Skin epidermis (tissue), 12 donors: ENCODE measurements around the gene PLPP1.

ENCODE experiments used
- H3K27ac ChIP-seq, 21 experiments: fragments of 200-600 bp; sonication (generic) in 11 of 21; one replicate each; pipeline ENCODE4 v1.5.0; 2020; ENCODE audit warnings: mild to moderate bottlenecking in 3 of 21, inconsistent platforms in 2 of 21, moderate library complexity in 2 of 21
- H3K4me3 ChIP-seq, 7 experiments: fragments of 200-600 bp; sonication (generic) in 2 of 7; one replicate each; pipeline ENCODE4 v1.5.0; 2020; ENCODE audit warnings: inconsistent platforms in 2 of 7, mild to moderate bottlenecking in 2 of 7, moderate library complexity in 1 of 7

PLPP1 gene

GRCh38 chr5:55421074-55421529, 113.7 kb downstream of the PLPP1 start:
- H3K4me3 ChIP-seq: no peak overlapping the region
- peak overlapping the region in 1 of 21 experiments; percentile 15 for H3K27ac ChIP-seq

GRCh38 chr5:55418994-55419968, 115.5 kb downstream of the PLPP1 start:
- Histone ChIP-seq H3K4me3 (no peak overlapping the region), H3K27ac (peak overlapping the region in 5 of 21 experiments; percentile 7 to 68 (median 25))

DNA sequence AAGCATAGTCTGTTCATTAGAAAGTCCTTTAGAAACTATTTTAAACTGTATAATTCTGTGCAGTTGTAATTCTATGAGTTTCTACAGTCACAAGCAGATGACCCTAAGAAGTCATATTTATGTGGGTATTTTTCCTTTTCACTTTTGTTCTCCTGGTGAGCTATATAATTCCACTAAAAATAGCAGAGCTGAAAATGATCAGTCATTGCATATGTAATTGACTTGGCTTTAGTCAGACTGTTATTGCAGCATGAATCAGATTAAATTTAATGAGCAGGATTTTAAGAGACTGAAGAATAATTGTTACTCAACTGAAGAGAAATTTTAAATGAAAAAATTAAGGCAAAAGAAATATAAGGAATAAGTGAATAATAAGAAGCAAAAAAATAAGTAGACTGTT, 118.5 kb downstream of the PLPP1 start:
- H3K4me3 ChIP-seq: no peak overlapping the region
- H3K27ac ChIP-seq: no peak overlapping the region

GRCh38 chr5:55415071-55415470, 119.7 kb downstream of the PLPP1 start:
- H3K4me3 ChIP-seq: no peak overlapping the region

GRCh38 chr5:55413644-55414043, 121.1 kb downstream of the PLPP1 start:
- Histone ChIP-seq H3K4me3 (no peak overlapping the region), H3K27ac (no peak overlapping the region)

More at GRCh38 chr5:55415071-55415470, 119.7 kb downstream of the PLPP1 start:
- H3K27ac ChIP-seq: no peak overlapping the region

- no peak overlapping the region for H3K27ac ChIP-seq
Measured at GRCh38 chr5:55411876-55412275, 122.9 kb downstream of the PLPP1 start.

DNA sequence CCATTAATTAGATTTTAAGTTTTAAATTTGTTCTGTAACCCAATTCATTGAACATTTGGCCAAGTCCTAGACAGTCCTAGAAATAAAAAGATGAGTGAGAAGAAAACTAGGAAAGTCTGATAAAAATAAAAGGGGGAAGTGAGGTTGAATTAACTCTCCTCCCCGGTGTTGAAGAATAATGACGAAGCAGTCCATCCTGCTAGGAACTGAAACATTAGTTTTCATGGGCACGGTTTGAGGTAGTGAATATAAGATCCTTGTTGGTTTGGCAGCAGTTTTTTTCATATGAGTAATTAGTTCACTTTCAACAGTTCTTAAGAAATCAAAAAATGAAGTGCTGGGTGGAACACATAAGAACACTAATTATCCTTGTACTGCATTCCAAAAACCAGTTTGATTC, 123.9 kb downstream of the PLPP1 start:
- no peak overlapping the region for H3K27ac ChIP-seq
- no peak overlapping the region for H3K4me3 ChIP-seq

More at GRCh38 chr5:55411876-55412275, 122.9 kb downstream of the PLPP1 start:
- no peak overlapping the region for H3K4me3 ChIP-seq

DNA sequence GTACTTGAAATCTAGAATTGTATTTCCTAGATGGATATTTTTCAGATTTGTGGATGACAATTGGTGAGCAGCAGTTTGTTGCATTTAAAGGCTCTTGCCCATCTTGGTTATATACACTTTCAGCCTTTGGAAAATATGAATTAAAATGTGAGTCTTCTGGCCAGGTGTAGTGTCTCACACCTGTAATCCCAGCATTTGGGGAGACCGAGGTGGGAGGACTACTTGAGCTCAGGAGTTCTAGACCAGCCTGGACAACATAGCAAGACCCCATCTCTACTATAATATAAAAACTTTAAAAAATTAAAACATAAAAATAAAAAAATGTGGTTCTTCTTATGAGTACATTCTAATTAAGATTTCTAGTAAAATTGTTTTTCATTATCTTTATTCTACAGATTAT, 125.0 kb downstream of the PLPP1 start:
- H3K27ac ChIP-seq: no peak overlapping the region
- H3K4me3 ChIP-seq: no peak overlapping the region

DNA sequence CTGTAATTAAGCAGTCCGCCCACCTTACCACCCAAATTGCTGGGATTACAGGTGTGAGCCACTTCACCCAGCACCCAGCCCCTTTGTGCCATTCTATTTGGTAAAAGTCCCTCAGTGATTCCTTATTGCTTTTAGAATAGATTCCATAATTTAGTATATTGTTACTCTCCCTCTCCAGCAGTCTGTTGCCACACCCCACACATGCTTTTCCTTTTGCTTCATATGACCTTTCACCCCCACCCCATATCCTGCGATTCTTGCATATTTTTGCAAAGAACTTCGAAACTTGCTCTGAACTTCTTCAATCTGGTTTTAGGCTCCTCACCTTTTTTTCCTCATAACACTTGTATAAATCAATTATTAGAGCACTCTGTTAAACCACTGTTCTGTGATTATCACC, 126.8 kb downstream of the PLPP1 start:
- Histone ChIP-seq H3K27ac (no peak overlapping the region), H3K4me3 (no peak overlapping the region)

DNA sequence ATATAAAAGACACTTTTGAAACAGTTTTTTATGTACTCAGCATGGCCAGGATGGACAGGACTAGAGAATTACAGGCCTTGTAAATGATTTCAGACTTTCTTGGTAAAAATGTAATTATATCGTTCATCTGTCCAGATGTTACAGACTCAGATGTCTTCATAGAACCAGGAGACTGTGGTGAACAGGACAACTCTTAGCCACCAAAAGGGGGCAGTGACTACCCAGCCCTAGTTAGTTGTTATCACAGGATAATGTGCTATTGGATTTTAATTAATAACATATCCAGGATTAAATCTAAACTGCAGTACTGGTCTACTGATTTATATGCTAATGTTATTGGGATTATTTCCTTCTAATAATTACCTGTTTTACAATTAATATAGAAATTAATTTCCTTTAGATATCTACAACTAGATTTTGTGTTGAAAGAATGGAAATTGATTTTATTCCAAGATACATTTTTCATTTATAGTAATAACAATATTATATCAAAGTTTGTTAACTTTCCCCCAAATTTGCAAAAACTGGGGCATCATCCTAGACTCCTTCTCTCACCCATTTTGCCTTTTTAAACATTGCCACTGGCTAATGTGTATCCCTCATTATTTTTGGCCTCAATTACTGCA, 127.6 kb downstream of the PLPP1 start:
- no peak overlapping the region for H3K4me3 ChIP-seq

DNA sequence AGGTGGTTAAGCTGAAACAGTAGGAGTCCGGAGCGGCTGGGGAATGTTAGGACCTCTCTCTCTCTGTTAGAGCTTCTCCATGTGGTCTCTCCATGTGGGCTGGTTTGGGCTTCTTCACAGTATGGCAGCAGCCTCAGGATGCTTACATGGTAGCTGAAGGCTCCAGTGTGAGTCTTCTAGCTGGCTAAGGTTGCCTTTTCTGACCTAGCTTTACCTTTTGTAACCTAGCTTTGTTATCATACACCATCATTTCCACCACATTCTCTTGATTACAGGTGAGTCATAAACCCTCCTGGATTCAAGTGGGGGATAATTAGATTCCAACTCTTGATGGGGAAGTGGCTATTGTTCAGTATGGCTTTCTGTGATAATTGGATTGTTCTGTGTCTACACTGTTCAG, 128.5 kb downstream of the PLPP1 start:
- Histone ChIP-seq H3K4me3 (no peak overlapping the region), H3K27ac (peak overlapping the region in 1 of 21 experiments; percentile 13)

More for the DNA sequence above, 127.6 kb downstream of the PLPP1 start:
- H3K27ac ChIP-seq: no peak overlapping the region

DNA sequence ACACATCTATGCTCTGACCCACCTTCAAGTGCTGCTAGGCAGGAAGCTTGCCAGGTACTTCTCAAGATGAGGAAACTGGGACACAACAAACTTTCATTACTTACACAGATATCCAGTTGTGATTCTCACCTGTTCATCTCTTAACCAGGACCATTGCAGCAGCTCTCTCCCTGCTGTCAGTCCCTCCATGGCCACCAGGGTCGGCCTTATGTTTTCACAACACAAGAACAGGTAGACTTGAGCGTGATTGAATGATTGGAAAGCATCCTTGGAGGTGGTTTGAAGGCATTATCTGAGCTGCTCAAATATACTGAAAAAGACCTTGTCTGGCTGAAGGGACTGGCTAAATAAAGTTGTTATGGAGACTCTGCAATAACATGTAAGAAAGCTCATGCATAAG, 132.6 kb downstream of the PLPP1 start:
- no peak overlapping the region for H3K27ac ChIP-seq

GRCh38 chr5:55393501-55394175, 141.1 kb downstream of the PLPP1 start:
- Histone ChIP-seq H3K4me3 (no peak overlapping the region), H3K27ac (no peak overlapping the region)

More for the DNA sequence above, 132.6 kb downstream of the PLPP1 start:
- no peak overlapping the region for H3K4me3 ChIP-seq

DNA sequence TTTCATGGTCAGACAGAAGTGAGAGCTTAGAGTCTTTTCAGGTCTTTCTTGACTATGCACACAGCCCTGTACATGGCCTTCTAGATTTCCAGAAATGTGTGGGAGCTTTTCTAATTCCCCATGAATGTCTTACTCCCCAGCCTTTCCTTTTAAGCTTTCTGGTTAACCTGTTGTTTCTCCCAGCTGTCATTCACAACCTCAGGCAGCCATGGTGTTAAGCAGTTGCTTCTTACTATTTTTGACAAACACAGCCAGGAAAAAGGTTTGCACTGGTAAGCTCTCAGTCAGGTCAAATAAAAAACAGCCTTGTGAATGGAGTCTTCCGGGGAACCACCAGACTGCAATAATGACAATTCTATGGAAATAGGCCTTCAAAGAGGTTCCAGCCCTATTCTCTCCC, 142.1 kb downstream of the PLPP1 start:
- no peak overlapping the region for H3K27ac ChIP-seq
- no peak overlapping the region for H3K4me3 ChIP-seq

GRCh38 chr5:55391707-55392106, 143.1 kb downstream of the PLPP1 start:
- Histone ChIP-seq H3K27ac (no peak overlapping the region), H3K4me3 (no peak overlapping the region)

DNA sequence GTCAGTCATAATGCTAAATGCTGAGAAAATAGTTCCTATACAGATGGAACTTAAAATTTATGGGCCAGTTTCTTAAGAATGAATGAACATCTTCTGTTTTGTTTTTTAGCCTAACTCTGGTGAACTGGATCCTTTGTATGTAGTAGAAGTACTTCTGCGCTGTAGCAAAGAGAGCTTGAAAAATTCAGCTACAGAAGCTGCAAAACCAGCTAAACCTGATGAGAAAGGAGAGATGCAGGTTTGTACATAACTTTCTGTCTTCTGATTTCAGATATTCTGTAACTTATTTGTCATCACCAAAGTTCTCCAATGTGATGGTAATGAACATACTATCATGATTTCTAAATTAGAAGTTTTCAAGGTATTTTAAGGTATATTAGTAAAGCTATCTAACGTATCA, 146.9 kb downstream of the PLPP1 start:
- Histone ChIP-seq H3K27ac (no peak overlapping the region), H3K4me3 (no peak overlapping the region)

DNA sequence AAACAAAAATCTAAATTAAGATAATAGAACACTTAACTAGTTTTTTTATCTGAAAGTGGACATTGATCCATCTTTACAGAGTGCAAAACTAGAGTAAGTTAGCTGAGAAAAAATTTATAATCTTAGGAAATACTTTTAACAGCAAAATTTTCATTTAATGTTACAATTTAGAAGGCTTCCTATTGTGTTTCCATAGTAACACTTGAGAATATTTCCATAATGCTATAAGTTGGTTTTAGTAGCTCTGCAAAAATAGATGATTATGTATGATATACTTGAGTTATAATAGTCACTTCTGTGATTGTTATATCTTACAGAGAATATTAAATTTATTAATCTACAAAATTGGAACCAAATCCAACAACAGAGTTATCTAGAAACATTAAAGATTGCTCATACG, 148.4 kb downstream of the PLPP1 start:
- Histone ChIP-seq H3K27ac (no peak overlapping the region), H3K4me3 (no peak overlapping the region)

- Histone ChIP-seq H3K27ac (no peak overlapping the region), H3K4me3 (no peak overlapping the region)
Measured at GRCh38 chr5:55385846-55386245, 148.9 kb downstream of the PLPP1 start.

DNA sequence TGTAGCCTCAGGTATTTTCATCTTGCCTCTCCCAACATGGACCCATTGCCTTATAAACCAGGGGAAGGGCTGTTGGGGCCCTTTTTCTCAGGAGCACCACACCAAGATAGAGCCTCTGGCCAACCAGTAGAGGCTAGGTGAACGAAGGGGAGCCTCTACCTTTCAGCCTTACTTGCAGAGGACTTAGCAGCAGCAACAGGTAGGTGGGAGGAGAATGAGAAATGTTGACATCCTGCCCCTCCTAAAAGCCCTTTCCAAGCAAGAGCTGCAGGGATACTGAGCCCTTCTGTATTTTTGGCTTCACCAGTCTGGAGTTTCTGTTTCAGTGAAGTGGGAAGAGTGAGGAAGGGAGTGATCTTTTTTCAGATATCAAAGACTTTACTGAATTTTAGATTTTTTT, 149.5 kb downstream of the PLPP1 start:
- Histone ChIP-seq H3K27ac (no peak overlapping the region), H3K4me3 (no peak overlapping the region)

- H3K4me3 ChIP-seq: no peak overlapping the region
- H3K27ac ChIP-seq: no peak overlapping the region
Measured at GRCh38 chr5:55384072-55384471, 150.7 kb downstream of the PLPP1 start.
